HEK293 (cell line): ENCODE measurements around the gene DPH6.

Experiments used
- CTCF ChIA-PET: fragments of 350-600 bp; formaldehyde crosslinking; extraction: SDS; loops from one replicate; lab custom pipeline; 2021; ENCODE audit warnings: antibody characterized with exemption; lab: Yijun Ruan, JAX
- POLR2A ChIA-PET: fragments of 300-600 bp; formaldehyde crosslinking; extraction: SDS; loops from one replicate; lab custom pipeline; 2020; ENCODE audit warnings: antibody characterized with exemption, inconsistent platforms; lab: Yijun Ruan, JAX
- H3K27ac ChIP-seq: fragments of 200-500 bp; sonication (Bioruptor generic); 2 replicates; pipeline ENCODE4 v1.5.1; 2014; ENCODE audit warnings: low read depth, low read length, control low read depth, inconsistent platforms; ENCODE audit errors: extremely low read depth
- H3K36me3 ChIP-seq, 2 experiments: fragments of 200-500 bp in 1 of 2; sonication (Bioruptor generic) in 1 of 2; 1 replicate in 1 of 2; 2 replicates in 1 of 2; pipeline ENCODE4 v1.5.1; 2014 to 2017; ENCODE audit warnings: inconsistent platforms in 2 of 2, low read length in 2 of 2; ENCODE audit not compliant: control insufficient read depth in 2 of 2, insufficient read depth in 1 of 2
- H3K4me1 ChIP-seq: fragments of 200-500 bp; sonication (Bioruptor generic); 2 replicates; pipeline ENCODE4 v1.5.1; 2014; ENCODE audit warnings: mild to moderate bottlenecking, low read length, inconsistent platforms; ENCODE audit not compliant: control insufficient read depth, insufficient read depth
- H3K4me3 ChIP-seq: 2 replicates; pipeline ENCODE4 v1.5.1; 2011; ENCODE audit warnings: low read depth, mild to moderate bottlenecking, control low read depth, low read length, moderate library complexity
- H3K9me3 ChIP-seq: fragments of 200-500 bp; sonication (Bioruptor generic); 2 replicates; pipeline ENCODE4 v1.5.1; 2014; ENCODE audit warnings: low read depth, low read length, inconsistent platforms; ENCODE audit not compliant: control insufficient read depth, insufficient read depth
- FEZF1 ChIP-seq: fragments of 450-650 bp; formaldehyde crosslinking; IDR thresholded peaks from 2 replicates; pipeline ENCODE4 v1.5.1; 2016; ENCODE audit warnings: missing biosample characterization, missing genetic modification characterization
- HOXD13 ChIP-seq: sonication (generic); formaldehyde crosslinking; IDR thresholded peaks from 2 replicates; pipeline ENCODE4 v1.8.0; 2022; ENCODE audit warnings: missing genetic modification reagents, borderline replicate concordance
- KLF8 ChIP-seq: fragments of 450-650 bp; formaldehyde crosslinking; IDR thresholded peaks from 2 replicates; pipeline ENCODE4 v1.5.1; 2016; ENCODE audit warnings: missing biosample characterization, missing genetic modification characterization
- SP7 ChIP-seq: fragments of 450-650 bp; formaldehyde crosslinking; IDR thresholded peaks from 2 replicates; pipeline ENCODE4 v1.5.1; 2016; ENCODE audit warnings: missing biosample characterization, missing genetic modification characterization
- ZFP41 ChIP-seq: fragments of 450-650 bp; formaldehyde crosslinking; IDR thresholded peaks from 2 replicates; pipeline ENCODE4 v1.5.1; 2016; ENCODE audit warnings: missing biosample characterization, missing genetic modification characterization, borderline replicate concordance
- ZNF335 ChIP-seq: fragments of 450-650 bp; formaldehyde crosslinking; conservative IDR thresholded peaks from 2 replicates; pipeline ENCODE4 v1.5.1; 2016; ENCODE audit warnings: missing biosample characterization, missing genetic modification characterization
- ZNF341 ChIP-seq: fragments of 450-650 bp; formaldehyde crosslinking; IDR thresholded peaks from 2 replicates; pipeline ENCODE4; 2016; ENCODE audit warnings: low read depth, missing biosample characterization, missing genetic modification characterization
- ZNF48 ChIP-seq: fragments of 450-650 bp; formaldehyde crosslinking; IDR thresholded peaks from 2 replicates; pipeline ENCODE4 v1.5.1; 2016; ENCODE audit warnings: missing biosample characterization, missing genetic modification characterization
- ZNF514 ChIP-seq: fragments of 450-650 bp; formaldehyde crosslinking; IDR thresholded peaks from 2 replicates; pipeline ENCODE4 v1.5.1; 2016; ENCODE audit warnings: missing biosample characterization, missing genetic modification characterization
- ZNF558 ChIP-seq: fragments of 450-650 bp; formaldehyde crosslinking; IDR thresholded peaks from 2 replicates; pipeline ENCODE4 v1.5.1; 2016; ENCODE audit warnings: missing biosample characterization, missing genetic modification characterization
- ZNF585B ChIP-seq: fragments of 450-650 bp; formaldehyde crosslinking; IDR thresholded peaks from 2 replicates; pipeline ENCODE4 v1.5.1; 2016; ENCODE audit warnings: missing biosample characterization, missing genetic modification characterization
- ZNF623 ChIP-seq: fragments of 450-650 bp; formaldehyde crosslinking; IDR thresholded peaks from 2 replicates; pipeline ENCODE4 v1.5.1; 2016; ENCODE audit warnings: missing biosample characterization, missing genetic modification characterization
- ZNF664 ChIP-seq: fragments of 450-650 bp; formaldehyde crosslinking; IDR thresholded peaks from 2 replicates; pipeline ENCODE4 v1.5.1; 2016; ENCODE audit warnings: missing biosample characterization, missing genetic modification characterization
- ZNF76 ChIP-seq: fragments of 450-650 bp; formaldehyde crosslinking; IDR thresholded peaks from 2 replicates; pipeline ENCODE4; 2016; ENCODE audit warnings: low read depth, missing biosample characterization, missing genetic modification characterization, borderline replicate concordance
- ZNF837 ChIP-seq: fragments of 450-650 bp; formaldehyde crosslinking; IDR thresholded peaks from 2 replicates; pipeline ENCODE4 v1.5.1; 2016; ENCODE audit warnings: missing biosample characterization, missing genetic modification characterization
- ZSCAN30 ChIP-seq: fragments of 450-650 bp; IDR thresholded peaks from 2 replicates; pipeline ENCODE4 v1.5.1; 2018; ENCODE audit warnings: missing biosample characterization, mild to moderate bottlenecking, missing genetic modification characterization, moderate library complexity
- TF ChIP-seq, protein P1 (sequence below): fragments of 450-650 bp; formaldehyde crosslinking; IDR thresholded peaks from 2 replicates; pipeline ENCODE4 v1.5.1; 2016; ENCODE audit warnings: missing biosample characterization, missing genetic modification characterization
- TF ChIP-seq, protein P2 (sequence below): fragments of 450-650 bp; formaldehyde crosslinking; conservative IDR thresholded peaks from 2 replicates; pipeline ENCODE4 v1.5.1; 2016; ENCODE audit warnings: low read depth, missing biosample characterization, missing genetic modification characterization
- TF ChIP-seq, protein P3 (sequence below): fragments of 450-650 bp; formaldehyde crosslinking; IDR thresholded peaks from 2 replicates; pipeline ENCODE4 v1.5.1; 2016; ENCODE audit warnings: missing biosample characterization, missing genetic modification characterization
- TF ChIP-seq, protein P4 (sequence below): fragments of 450-650 bp; formaldehyde crosslinking; IDR thresholded peaks from 2 replicates; pipeline ENCODE4; 2016; ENCODE audit warnings: missing biosample characterization, missing genetic modification characterization

The DPH6 gene

DNA sequence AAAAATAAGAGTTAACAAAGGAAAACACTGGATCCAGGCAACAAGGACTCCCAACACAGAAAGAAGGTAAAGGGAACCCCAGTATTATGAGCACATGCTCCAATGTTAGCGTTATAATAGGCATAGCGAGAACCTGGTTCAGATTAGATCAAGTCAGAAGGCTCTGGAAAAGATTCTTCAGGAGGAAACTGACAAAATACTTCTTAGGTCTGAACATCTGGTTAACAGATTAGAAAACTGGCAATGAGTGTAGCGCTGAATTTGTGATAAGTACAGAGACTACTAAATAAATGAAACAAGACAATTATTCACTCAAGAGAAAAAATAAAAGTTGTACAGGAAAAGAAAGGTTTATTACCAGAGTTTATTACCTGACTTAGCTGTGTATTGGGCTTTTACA is 146.1 kb downstream of the DPH6 start (continued):
- TF ChIP-seq, protein P1, sequence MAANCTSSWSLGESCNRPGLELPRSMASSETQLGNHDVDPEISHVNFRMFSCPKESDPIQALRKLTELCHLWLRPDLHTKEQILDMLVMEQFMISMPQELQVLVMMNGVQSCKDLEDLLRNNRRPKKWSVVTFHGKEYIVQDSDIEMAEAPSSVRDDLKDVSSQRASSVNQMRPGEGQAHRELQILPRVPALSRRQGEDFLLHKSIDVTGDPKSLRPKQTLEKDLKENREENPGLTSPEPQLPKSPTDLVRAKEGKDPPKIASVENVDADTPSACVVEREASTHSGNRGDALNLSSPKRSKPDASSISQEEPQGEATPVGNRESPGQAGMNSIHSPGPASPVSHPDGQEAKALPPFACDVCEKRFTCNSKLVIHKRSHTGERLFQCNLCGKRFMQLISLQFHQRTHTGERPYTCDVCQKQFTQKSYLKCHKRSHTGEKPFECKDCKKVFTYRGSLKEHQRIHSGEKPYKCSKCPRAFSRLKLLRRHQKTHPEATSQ (tag by site-specific recombination): no peak
- no peak for TF ChIP-seq FEZF1
- TF ChIP-seq, protein P2, sequence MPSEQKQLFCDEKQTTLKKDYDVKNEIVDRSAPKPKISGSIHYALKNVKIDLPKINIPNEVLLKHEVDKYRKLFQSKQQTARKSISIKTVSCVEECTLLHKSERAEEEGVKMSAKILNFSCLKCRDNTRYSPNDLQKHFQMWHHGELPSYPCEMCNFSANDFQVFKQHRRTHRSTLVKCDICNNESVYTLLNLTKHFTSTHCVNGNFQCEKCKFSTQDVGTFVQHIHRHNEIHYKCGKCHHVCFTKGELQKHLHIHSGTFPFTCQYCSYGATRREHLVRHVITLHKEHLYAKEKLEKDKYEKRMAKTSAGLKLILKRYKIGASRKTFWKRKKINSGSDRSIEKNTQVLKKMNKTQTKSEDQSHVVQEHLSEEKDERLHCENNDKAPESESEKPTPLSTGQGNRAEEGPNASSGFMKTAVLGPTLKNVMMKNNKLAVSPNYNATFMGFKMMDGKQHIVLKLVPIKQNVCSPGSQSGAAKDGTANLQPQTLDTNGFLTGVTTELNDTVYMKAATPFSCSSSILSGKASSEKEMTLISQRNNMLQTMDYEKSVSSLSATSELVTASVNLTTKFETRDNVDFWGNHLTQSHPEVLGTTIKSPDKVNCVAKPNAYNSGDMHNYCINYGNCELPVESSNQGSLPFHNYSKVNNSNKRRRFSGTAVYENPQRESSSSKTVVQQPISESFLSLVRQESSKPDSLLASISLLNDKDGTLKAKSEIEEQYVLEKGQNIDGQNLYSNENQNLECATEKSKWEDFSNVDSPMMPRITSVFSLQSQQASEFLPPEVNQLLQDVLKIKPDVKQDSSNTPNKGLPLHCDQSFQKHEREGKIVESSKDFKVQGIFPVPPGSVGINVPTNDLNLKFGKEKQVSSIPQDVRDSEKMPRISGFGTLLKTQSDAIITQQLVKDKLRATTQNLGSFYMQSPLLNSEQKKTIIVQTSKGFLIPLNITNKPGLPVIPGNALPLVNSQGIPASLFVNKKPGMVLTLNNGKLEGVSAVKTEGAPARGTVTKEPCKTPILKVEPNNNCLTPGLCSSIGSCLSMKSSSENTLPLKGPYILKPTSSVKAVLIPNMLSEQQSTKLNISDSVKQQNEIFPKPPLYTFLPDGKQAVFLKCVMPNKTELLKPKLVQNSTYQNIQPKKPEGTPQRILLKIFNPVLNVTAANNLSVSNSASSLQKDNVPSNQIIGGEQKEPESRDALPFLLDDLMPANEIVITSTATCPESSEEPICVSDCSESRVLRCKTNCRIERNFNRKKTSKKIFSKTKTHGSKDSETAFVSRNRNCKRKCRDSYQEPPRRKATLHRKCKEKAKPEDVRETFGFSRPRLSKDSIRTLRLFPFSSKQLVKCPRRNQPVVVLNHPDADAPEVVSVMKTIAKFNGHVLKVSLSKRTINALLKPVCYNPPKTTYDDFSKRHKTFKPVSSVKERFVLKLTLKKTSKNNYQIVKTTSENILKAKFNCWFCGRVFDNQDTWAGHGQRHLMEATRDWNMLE (tag by site-specific recombination): no peak
- TF ChIP-seq ZNF514 (tag by site-specific recombination): no peak
- TF ChIP-seq, protein P3, sequence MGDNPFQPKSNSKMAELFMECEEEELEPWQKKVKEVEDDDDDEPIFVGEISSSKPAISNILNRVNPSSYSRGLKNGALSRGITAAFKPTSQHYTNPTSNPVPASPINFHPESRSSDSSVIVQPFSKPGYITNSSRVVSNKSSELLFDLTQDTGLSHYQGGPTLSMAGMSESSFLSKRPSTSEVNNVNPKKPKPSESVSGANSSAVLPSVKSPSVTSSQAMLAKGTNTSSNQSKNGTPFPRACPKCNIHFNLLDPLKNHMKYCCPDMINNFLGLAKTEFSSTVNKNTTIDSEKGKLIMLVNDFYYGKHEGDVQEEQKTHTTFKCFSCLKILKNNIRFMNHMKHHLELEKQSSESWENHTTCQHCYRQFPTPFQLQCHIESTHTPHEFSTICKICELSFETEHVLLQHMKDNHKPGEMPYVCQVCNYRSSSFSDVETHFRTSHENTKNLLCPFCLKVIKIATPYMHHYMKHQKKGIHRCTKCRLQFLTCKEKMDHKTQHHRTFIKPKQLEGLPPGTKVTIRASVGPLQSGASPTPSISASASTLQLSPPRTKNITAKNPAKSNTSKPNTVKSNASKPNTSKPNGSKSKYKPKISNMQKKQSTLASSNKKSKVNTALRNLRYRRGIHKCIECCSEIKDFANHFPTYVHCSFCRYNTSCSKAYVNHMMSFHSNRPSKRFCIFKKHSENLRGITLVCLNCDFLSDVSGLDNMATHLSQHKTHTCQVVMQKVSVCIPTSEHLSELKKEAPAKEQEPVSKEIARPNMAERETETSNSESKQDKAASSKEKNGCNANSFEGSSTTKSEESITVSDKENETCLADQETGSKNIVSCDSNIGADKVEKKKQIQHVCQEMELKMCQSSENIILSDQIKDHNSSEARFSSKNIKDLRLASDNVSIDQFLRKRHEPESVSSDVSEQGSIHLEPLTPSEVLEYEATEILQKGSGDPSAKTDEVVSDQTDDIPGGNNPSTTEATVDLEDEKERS (tag by site-specific recombination): no peak
- TF ChIP-seq ZNF335 (tag by site-specific recombination): no peak
- TF ChIP-seq, protein P4, sequence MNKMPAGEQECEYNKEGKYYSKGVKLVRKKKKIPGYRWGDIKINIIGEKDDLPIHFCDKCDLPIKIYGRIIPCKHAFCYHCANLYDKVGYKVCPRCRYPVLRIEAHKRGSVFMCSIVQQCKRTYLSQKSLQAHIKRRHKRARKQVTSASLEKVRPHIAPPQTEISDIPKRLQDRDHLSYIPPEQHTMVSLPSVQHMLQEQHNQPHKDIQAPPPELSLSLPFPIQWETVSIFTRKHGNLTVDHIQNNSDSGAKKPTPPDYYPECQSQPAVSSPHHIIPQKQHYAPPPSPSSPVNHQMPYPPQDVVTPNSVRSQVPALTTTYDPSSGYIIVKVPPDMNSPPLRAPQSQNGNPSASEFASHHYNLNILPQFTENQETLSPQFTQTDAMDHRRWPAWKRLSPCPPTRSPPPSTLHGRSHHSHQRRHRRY (tag by site-specific recombination): no peak
- TF ChIP-seq SP7 (tag by site-specific recombination): no peak
- TF ChIP-seq ZNF341 (tag by site-specific recombination): no peak
- TF ChIP-seq HOXD13 (CRISPR knock-in tag): no peak

DNA sequence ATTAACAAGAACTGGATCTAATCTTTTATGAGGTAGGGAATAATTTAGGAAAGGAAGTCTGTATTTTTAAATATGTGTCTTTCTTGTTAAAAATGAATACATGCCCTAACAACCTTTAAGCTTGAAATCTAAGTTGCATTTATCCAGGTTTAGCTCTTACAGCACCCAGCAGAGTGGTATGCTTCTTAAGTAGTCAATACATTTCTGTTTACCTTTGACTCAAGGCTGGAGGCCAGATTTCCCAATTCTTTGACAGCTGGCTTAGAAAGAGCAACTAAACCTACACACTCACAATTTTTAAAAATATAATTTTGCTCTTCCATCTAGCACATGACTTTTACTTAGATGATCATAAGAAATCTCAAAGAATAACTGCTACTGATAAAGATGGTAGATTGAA is 148.9 kb downstream of the DPH6 start:
- POLR2A ChIA-PET: no interaction called here
- no peaks in the 10 kb centered on the region for H3K4me1 ChIP-seq
- H3K4me3 ChIP-seq: no peak overlapping the region
- TF ChIP-seq ZNF558 (tag by site-specific recombination) (no peak), ZSCAN30 (no peak), KLF8 (tag by site-specific recombination) (no peak), ZNF585B (tag by site-specific recombination) (no peak), ZNF664 (no peak), ZFP41 (tag by site-specific recombination) (no peak), ZNF48 (tag by site-specific recombination) (no peak), ZNF837 (tag by site-specific recombination) (no peak), ZNF623 (tag by site-specific recombination) (no peak), ZNF76 (tag by site-specific recombination) (no peak)
- CTCF ChIA-PET: no interaction called here
- no peak overlapping the region for H3K27ac ChIP-seq
- no peaks in the 10 kb centered on the region for H3K9me3 ChIP-seq
- H3K36me3 ChIP-seq: no peaks in the 10 kb centered on the region
